Body of pancreas (tissue), 4 donors: ENCODE measurements around the gene DCLK2.

ENCODE experiments used
- POLR2A ChIP-seq, 3 donors: fragments of 450-650 bp; IDR thresholded peaks; one replicate each; pipeline ENCODE4 v1.6.1; 2016; ENCODE audit warnings: antibody characterized with exemption in 3 of 3, mild to moderate bottlenecking in 2 of 3
- TF ChIP-seq, protein P1 (sequence below), 7 experiments: fragments of 450-650 bp in 4 of 7; fragments of 200-600 bp in 3 of 7; sonication (generic) in 3 of 7; IDR thresholded peaks; one replicate each; pipeline ENCODE4 v1.5.1; 2016 to 2019; ENCODE audit warnings: antibody characterized with exemption in 7 of 7

DNA sequence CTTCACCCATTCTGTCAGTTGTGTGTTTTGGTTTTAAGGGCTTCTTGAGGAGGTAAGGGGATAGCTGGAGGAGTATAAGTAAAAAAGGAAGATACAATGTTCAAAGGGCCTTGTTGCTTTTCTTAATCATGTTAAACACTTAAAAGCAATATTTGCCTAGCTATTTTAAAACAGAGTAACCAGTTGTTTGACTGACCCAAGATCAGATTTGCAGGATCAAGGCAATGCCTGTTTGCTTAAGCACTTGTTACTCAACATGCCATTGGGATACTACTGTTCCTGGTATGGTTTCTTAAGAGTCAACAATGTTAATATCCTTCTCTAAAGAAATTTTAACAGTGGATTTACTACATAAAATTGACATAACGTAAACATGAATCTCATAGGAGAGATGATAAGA is 2.6 kb downstream of the DCLK2 start:
- TF ChIP-seq, protein P1, sequence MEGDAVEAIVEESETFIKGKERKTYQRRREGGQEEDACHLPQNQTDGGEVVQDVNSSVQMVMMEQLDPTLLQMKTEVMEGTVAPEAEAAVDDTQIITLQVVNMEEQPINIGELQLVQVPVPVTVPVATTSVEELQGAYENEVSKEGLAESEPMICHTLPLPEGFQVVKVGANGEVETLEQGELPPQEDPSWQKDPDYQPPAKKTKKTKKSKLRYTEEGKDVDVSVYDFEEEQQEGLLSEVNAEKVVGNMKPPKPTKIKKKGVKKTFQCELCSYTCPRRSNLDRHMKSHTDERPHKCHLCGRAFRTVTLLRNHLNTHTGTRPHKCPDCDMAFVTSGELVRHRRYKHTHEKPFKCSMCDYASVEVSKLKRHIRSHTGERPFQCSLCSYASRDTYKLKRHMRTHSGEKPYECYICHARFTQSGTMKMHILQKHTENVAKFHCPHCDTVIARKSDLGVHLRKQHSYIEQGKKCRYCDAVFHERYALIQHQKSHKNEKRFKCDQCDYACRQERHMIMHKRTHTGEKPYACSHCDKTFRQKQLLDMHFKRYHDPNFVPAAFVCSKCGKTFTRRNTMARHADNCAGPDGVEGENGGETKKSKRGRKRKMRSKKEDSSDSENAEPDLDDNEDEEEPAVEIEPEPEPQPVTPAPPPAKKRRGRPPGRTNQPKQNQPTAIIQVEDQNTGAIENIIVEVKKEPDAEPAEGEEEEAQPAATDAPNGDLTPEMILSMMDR (IDR thresholded peaks at IDR 0.05) = no peak
- no peak for TF ChIP-seq POLR2A (IDR thresholded peaks at IDR 0.05)
